ENCODE measurements around the gene SLC37A2.
"Not testable (repeated sequence)": the region's sequence is repeated elsewhere in the genome, so short reads cannot be mapped to it uniquely, and the experiment has no call there.

SLC37A2 gene

DNA sequence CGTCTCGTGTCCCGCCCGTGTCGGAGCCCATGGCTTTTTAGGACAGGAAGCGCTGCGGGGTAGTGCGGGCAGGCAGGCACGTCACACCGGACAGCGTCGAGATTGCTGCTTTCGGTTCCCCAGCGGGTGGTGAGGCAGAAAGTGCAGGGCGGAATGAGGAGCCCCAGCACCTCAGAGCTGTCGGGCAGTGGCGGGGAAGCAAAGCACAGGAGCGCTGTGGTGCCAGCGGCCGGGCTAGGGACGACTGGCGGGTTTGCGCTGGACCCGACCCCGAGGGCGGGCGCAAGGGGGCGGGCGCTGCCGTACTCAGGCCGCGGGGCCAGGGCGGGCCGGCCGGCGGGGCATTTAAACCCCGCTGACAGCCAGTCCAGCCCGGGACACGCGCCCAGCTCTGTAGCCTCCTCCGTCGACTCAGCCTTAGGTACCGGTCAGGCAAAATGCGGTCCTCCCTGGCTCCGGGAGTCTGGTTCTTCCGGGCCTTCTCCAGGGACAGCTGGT is at the start of gene SLC37A2:
TSS of gene SLC37A2 (plus strand) at position 375 of the 498 bp plus-strand sequence. CDS start at position 438, 63 bp downstream.
- peak in 1 of 2 donors; percentile 42 for DNase-seq (ENCODE audit: low read depth in 2 of 2)

- no peak for DNase-seq (ENCODE audit: low read depth in 2 of 2)
These were observed 46.7 kb upstream of the SLC37A2 start for GRCh38 chr11:125016413-125016812.

DNA sequence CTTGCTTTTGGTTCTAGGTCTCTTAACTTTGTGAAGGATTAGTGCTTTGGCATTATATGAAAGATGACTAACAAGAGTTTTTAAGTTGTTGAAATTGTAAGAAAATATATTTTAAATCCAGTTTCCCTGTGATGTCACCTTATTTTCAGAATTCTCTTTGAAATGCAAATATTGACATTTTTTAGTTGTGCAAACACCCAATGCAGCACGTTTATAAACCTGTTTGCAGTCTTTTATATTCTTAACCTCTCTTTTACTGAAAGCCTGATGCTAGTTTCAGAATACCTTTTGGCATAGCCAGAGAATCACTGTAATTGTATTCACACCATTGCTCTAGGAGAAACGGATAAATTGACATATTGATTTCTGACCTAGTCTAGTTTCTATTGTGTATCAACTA is 42.8 kb upstream of the SLC37A2 start:
- DNase-seq (ENCODE audit: low read depth in 2 of 2): no peak

GRCh38 chr11:125022551-125022950 is 40.6 kb upstream of the SLC37A2 start:
- no peak for DNase-seq (ENCODE audit: low read depth in 2 of 2)

GRCh38 chr11:125025968-125026367 is 37.1 kb upstream of the SLC37A2 start:
- no peak for DNase-seq (ENCODE audit: low read depth in 2 of 2)

DNA sequence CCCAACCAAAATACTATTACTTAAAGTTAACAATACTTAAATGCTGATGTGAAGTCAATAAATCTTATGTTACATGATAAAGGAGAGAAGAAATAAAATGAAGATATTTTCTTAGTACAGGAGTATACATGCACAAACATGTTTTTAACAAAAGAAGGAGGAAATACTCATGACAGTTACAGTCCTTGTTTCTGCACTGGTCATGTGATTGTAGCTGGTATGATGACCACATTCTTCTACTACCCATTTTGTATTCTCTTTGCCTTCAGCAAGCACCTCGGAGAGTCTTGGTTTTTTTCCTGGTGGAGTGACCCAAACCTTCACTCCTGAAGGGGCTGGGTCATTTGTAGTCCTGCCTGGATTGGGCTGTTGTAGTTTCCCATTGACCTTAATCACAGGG is 33.7 kb upstream of the SLC37A2 start:
- not testable (repeated sequence) for DNase-seq (ENCODE audit: low read depth in 2 of 2)

- DNase-seq (ENCODE audit: low read depth in 2 of 2): no peak
These were observed 26.2 kb upstream of the SLC37A2 start for GRCh38 chr11:125036933-125037332.

DNA sequence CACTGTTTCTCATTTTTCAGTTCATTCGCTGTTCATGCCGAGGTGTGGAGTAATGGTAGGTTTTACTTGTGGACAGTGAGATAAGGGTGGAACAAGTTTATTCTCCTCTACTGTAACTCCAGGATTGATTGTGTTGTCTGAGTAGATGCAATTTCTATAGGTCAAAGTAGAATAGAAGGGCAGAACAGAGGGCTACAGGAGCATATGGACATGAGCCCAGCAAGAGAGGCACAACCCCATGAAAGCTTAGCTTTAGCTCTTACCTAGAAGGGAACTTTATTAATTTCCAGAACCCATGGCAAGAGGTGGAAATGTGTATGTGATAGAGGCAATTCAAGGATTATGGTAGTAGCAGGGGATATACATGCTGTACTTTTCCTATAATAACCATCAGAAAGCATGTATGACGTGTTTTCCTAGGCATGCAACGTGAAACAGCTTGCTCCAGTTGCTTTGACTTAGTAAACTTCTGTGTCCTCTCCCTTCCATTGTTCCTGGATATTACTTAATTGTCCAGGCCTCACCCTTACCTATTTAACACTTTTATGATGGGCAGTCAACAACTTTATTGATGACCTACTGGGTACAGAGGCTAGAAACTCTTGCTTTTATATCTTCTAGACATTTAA is 13.8 kb upstream of the SLC37A2 start:
- DNase-seq (ENCODE audit: low read depth in 2 of 2): no peak

DNA sequence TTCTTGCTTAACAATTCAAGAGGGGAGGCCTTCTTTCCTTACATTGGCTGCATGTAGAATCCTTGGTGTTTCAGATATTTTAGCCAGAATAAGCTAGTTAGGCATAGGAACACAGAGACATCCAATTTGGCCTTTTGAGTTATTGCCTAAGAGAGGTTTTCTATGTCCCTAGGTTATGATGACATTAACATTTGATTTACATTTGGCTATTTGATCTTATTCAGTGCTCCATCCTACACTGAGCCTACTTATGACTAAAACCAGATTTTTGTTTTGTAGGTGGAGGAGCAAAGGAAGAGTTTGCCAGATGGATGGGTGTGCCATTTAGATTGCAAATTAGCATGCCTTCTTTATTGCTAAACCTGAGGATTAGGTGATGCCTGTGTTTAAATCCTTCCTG is 11.1 kb upstream of the SLC37A2 start:
- DNase-seq (ENCODE audit: low read depth in 2 of 2): no peak

DNA sequence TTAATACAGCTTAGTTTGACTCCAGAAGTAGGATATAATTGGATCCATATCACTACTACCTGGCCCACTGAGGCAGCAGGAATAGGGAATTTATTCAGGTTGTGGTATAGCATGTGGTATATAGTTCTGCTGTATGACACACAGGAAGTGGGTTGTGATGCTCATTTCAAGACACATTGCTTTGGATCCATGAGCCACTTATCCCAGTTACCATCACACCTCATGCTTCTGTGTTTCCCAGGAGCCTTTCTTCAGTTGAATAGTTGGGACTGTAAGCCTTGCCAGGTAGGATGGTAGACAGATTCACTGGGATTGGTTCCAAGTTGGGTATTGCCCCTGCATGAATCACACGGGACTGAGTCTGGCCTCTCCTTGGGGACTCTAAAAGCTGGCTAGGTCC is 9.9 kb upstream of the SLC37A2 start:
- DNase-seq (ENCODE audit: low read depth in 2 of 2): no peak

DNA sequence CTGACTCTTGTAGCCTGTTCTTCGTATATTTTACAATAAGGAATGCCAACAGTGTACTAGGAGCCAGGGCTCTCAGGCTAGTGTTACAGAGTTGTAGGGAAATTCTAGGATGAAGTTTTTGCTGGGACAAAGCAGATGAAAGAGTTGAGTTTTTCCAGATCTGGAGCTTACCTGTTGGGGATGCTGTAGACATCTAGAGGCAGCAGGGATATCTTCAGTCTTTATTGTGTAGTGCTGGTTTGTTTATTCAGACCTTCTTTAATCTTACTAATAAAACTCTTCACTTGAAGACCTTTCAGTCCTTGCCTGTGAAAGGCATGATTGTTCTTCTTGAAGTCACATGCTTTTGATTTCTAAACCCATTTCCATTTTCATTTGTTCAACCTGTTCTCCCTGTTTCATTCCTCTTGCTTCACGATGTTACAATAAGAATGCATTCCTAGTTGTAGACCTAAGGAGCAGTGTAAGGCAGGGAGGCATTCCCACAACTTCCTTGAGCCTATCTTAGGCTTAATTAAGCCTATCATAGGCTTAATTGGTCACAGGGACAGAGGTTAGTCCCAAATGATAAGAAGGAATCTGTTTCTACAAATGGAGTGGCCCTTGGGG is 7.9 kb upstream of the SLC37A2 start:
- no peak for DNase-seq (ENCODE audit: low read depth in 2 of 2)

DNA sequence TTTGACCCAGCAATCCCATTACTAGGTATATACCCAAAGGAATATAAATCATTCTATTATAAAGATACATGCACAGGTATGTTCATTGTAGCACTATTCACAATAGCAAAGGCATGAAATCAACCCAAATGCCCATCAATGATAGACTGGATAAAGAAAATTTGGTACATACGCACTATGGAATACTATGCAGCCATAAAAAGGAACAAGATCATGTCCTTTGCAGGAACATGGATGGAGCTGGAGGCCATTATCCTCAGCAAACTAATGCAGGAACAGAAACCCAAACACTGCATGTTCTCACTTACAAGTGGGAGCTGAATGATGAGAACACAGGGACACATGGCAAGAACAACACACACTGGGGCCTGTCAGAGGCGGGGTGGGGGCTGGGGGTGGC is 7.0 kb upstream of the SLC37A2 start:
- DNase-seq (ENCODE audit: low read depth in 2 of 2): not testable (repeated sequence)

DNA sequence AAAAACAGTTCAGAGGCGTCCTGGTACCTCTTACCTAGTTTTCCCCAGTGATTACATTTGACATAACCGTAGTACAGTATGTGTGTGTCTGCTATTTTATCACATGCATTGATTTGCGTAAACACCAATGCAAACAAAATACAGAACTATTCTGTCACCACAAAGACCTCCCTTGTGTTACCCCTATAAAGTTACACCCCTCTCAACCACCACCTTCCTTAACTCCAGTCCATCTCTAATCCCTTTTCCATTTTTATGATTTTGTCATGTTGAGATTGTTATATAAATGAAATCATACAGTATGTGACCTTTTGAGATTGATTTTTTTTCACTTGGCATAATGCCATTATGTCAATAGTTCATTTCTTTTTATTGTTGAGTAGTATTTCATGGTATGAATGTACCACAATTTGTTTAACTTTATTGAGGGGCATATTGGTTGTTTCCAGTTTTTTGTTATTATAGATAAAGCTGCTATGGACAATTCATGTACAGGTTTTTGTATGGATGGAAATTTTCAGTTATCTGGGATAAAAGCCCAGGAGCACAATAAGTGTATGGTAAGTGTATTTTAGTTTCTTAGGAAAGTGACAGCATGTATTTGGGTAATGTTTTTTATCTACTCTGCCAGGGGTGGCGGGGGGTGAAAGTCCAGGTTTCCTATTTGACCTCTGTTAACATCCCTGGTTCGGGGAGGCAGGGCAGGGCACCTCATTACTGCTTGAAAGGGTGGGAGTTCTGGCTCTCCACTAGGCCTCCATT is 6.0 kb upstream of the SLC37A2 start:
- no peak for DNase-seq (ENCODE audit: low read depth in 2 of 2)

DNA sequence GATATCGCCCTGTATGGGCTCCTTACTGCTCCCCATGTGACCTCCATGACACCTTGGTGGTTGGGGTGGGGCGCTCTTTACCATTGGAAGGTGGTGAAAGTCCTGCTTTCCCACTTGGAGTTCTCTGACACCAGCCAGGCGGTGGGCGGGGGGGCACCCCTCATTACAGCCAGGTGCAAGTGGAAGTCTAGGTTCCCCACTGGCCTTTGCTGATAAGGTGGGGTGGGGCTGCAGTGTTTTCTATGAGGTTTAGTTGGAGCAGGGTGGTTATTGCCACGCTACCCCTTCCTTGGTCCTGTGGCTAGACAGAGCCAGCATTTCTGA is 5.5 kb upstream of the SLC37A2 start:
- DNase-seq (ENCODE audit: low read depth in 2 of 2): no peak

DNA sequence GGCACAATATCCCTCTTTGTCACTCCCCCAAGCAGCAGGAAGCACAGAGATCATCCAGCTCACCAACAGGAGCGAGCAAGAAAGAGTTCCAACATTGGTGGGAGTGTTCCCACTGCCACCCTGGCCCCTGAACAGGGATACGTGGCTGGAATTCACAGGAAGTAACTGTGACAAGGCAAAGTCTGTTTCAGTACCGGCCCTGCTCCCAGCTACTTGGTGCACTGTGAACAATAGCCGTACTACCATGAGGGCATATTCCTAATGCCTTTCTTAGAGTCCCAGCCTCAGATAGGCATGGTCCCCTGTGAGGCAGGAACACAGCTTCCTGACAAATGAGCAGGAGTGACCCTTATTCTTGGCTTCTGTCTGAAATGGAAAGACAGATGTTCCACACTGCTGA is 1.8 kb upstream of the SLC37A2 start:
- DNase-seq (ENCODE audit: low read depth in 2 of 2): no peak

- no peak for DNase-seq (ENCODE audit: low read depth in 2 of 2)
These were observed 731 bp upstream of the SLC37A2 start for GRCh38 chr11:125062218-125062930.

- DNase-seq (ENCODE audit: low read depth in 2 of 2): no peak
These were observed 431 bp downstream of the SLC37A2 start for GRCh38 chr11:125063429-125064043.

- no peak for DNase-seq (ENCODE audit: low read depth in 2 of 2)
These were observed 965 bp downstream of the SLC37A2 start for GRCh38 chr11:125064070-125064469.

DNA sequence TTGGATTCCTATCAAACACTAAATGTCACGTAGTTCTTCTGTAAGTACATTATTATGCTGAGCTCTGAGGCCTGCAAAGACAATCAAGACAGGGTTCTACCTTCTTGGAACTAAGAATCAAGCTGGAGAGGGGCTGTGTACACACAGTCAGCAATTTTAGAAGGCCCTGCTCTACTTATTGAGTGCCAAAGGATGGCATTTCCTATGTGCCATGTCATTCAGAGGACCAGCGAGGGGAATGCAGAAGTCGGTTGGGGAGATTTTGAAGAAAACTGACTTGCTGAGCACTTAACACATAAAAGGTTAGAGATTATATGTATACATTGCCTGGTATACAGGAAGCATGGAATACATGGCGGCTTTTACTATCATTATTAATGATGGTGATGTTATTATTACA is 5.3 kb downstream of the SLC37A2 start:
- DNase-seq (ENCODE audit: low read depth in 2 of 2): no peak

GRCh38 chr11:125069008-125069407 is 5.9 kb downstream of the SLC37A2 start:
- DNase-seq (ENCODE audit: low read depth in 2 of 2): no peak

- DNase-seq (ENCODE audit: low read depth in 2 of 2): no peak
These were observed 6.7 kb downstream of the SLC37A2 start for GRCh38 chr11:125069796-125070195.

DNA sequence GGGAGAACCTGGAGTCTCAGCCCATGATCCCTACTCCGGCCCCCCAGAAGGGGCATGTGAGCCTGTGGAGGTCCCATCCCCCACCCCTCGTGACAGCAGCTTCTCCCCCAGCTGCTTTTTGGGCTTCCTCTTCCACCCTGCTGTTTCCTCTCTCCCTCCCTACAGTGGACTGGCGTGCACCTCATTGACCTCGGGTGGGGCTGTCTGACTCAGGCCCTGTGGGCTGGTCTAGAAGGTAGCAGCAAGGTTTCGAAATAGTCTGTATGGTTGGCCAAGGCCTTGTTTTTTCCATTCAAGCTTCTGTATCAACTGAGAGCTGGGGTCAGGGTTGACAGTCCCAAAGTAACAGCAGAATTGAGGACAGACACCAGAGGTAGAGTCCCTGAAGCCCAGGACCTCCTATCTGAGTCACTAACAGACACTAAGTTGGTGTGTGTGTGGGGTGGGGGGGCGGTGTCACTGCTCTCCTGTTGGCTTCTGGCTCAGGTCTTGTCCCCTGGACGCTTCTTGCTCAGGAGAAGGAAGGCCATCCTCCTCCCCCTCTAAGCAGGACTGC is 7.7 kb downstream of the SLC37A2 start:
- no peak for DNase-seq (ENCODE audit: low read depth in 2 of 2)
